PC-9 (cell line): ENCODE results near the gene BMP8B.

ENCODE experiments used
- EZH2 ChIP-seq: fragments of 200-600 bp; sonication (generic); IDR thresholded peaks from 2 replicates; pipeline ENCODE4 v1.8.0; 2017; ENCODE audit warnings: antibody characterized with exemption, low read depth
- TF ChIP-seq, protein P1 (sequence below): fragments of 200-600 bp; sonication (generic); conservative IDR thresholded peaks from 2 replicates; pipeline ENCODE4 v1.6.1; 2017; ENCODE audit warnings: mixed run types, antibody characterized with exemption, mild to moderate bottlenecking, moderate library complexity

DNA sequence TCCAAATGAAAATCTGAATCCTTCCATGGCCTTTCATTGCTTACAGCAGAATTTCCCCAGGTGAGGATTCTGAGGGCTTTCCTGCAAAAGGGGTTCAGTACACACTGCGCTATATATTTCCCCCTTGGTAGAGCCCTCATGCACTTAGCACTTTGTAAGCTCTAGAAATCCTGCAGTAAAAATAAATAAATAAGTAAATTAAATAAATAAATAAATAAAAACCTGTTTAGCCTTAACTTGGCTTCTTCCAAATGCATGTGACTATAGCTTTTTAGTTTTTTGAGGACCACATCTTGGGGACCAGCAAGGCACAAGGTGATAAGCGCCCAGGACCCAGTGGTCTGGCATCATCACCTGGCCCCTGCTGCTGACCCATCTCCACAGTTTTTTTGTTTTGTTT, 3.2 kb upstream of the BMP8B start:
- TF ChIP-seq, protein P1, sequence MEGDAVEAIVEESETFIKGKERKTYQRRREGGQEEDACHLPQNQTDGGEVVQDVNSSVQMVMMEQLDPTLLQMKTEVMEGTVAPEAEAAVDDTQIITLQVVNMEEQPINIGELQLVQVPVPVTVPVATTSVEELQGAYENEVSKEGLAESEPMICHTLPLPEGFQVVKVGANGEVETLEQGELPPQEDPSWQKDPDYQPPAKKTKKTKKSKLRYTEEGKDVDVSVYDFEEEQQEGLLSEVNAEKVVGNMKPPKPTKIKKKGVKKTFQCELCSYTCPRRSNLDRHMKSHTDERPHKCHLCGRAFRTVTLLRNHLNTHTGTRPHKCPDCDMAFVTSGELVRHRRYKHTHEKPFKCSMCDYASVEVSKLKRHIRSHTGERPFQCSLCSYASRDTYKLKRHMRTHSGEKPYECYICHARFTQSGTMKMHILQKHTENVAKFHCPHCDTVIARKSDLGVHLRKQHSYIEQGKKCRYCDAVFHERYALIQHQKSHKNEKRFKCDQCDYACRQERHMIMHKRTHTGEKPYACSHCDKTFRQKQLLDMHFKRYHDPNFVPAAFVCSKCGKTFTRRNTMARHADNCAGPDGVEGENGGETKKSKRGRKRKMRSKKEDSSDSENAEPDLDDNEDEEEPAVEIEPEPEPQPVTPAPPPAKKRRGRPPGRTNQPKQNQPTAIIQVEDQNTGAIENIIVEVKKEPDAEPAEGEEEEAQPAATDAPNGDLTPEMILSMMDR: no peak
- no peak for TF ChIP-seq EZH2
